ENCODE data around the gene TNRC6B.

GRCh38 chr22:40237788-40238424, 60.2 kb downstream of the TNRC6B start:
- TF ChIP-seq CTCF (conservative IDR thresholded peaks at IDR 0.05 in 1 of 2, IDR thresholded peaks at IDR 0.05 in 1 of 2; ENCODE audit: extremely low read depth in 1 of 2, insufficient read depth in 1 of 2, low read depth in 1 of 2, low read length in 2 of 2) (no peak), EZH2 (IDR thresholded peaks at IDR 0.05; ENCODE audit: borderline replicate concordance, low read length) (no peak)

Measured in mammary epithelial cell (primary cell).